Suprapubic skin (tissue), 3 donors: ENCODE results near the gene VAMP3.

Source experiments
- CTCF ChIP-seq, 2 donors: fragments of 200-600 bp in 1 of 2; fragments of 450-650 bp in 1 of 2; sonication (generic) in 1 of 2; IDR thresholded peaks; one replicate each; pipeline ENCODE4 v1.5.1; 2016 to 2019; ENCODE audit warnings: antibody characterized with exemption in 2 of 2, mild to moderate bottlenecking in 1 of 2, moderate library complexity in 1 of 2
- POLR2AphosphoS5 ChIP-seq, 3 donors: sonication (generic); formaldehyde crosslinking; IDR thresholded peaks; one replicate each; pipeline ENCODE4 v1.6.1; 2017; ENCODE audit warnings: antibody characterized with exemption in 3 of 3

- TF ChIP-seq POLR2AphosphoS5 (IDR thresholded peaks at IDR 0.05) (no peak), CTCF (IDR thresholded peaks at IDR 0.05) (no peak)
Measured at GRCh38 chr1:7761103-7761502, 10.0 kb upstream of the VAMP3 start.
